Activated B cell treated with CpG ODN at 0.5 μM for 24 hours (primary cell): Measurements from ENCODE around the gene ACAN. TPM values are rescaled to one million over a fixed set of nuclear protein-coding genes. Genes with fewer than 3 reads are reported as not detected.

Source experiments
- ATAC-seq: fragments of 200-7000 bp; cut with Tn5 transposase; one replicate; pipeline ENCODE4 v1.10.0; 2021; ENCODE audit warnings: low read depth, mild to moderate bottlenecking, moderate library complexity
- CTCF ChIA-PET: fragments of 350-600 bp; sonication (Branson Sonifier 250); formaldehyde crosslinking; loops from one replicate; lab custom pipeline; 2021; ENCODE audit warnings: antibody characterized with exemption; lab: Charles Lee
- POLR2A ChIA-PET: fragments of 350-600 bp; sonication (Branson Sonifier 250); formaldehyde crosslinking; loops from one replicate; lab custom pipeline; 2021; ENCODE audit warnings: antibody characterized with exemption; lab: Charles Lee
- DNase-seq: peaks from one replicate; pipeline ENCODE4 v3.0.0; 2022
- H3K27ac Mint-ChIP-seq: one replicate; pipeline ENCODE4 v1.8.0; 2020; ENCODE audit warnings: mixed read lengths
- H3K27me3 Mint-ChIP-seq: one replicate; pipeline ENCODE4 v1.8.0; 2021; ENCODE audit warnings: mixed read lengths
- H3K36me3 Mint-ChIP-seq: one replicate; pipeline ENCODE4 v1.8.0; 2021; ENCODE audit warnings: low read depth, mixed read lengths
- H3K4me1 Mint-ChIP-seq: one replicate; pipeline ENCODE4 v1.8.0; 2021; ENCODE audit warnings: mixed read lengths
- H3K4me3 Mint-ChIP-seq: one replicate; pipeline ENCODE4 v1.8.0; 2020; ENCODE audit warnings: mild to moderate bottlenecking, mixed read lengths
- H3K9me3 Mint-ChIP-seq: one replicate; pipeline ENCODE4 v1.8.0; 2020; ENCODE audit warnings: mixed read lengths
- intact Hi-C: fragments of 100-400 bp; cut with micrococcal nuclease; formaldehyde crosslinking; loops from one replicate; pipeline ENCODE4 v1.15.1; 2024
- total RNA-seq: library from RNA; stranded (reverse); gene quantifications from 2 replicates; pipeline ENCODE4 v1.2.3, GENCODE V29; 2022
- TF ChIP-seq, protein P1 (sequence below): fragments of 200-600 bp; IDR thresholded peaks from one replicate; pipeline ENCODE4 v1.8.0; 2022; ENCODE audit warnings: antibody characterized with exemption, mild to moderate bottlenecking

The ACAN gene
- total RNA-seq, 1 donor from 2014 or later: not detected

DNA sequence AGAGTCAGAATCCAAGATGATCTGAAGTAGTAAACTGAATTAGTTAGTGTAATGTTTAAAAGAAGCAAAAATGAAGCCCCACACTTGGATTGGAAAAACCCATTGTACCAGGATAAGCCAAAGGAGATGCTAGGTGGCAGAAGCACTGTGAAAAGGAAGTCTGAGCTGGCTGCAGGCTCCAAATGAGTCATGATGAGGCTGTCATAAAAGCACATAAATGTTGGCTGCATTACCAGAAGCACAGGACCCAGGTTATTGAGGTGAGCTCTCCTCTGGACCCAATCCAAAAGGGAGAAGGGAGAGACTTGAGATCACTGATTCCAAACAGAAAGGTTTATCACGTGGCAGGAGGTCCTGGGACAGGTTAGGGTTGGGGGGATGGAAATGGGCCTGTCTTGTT, 3.2 kb upstream of the ACAN start:
- intact Hi-C loops: no loop called here
- DNase-seq (no peak), ATAC-seq (no peak)
- ChIA-PET CTCF (no interaction called here), POLR2A (no interaction called here)
- H3K4me3 Mint-ChIP-seq: no peak overlapping the region
- H3K36me3 Mint-ChIP-seq: no peaks in the 10 kb centered on the region
- H3K27ac Mint-ChIP-seq: no peak overlapping the region
- H3K27me3 Mint-ChIP-seq: peaks cover 51% of the 10 kb centered on the region
- peaks cover 7% of the 10 kb centered on the region for H3K4me1 Mint-ChIP-seq
- TF ChIP-seq, protein P1, sequence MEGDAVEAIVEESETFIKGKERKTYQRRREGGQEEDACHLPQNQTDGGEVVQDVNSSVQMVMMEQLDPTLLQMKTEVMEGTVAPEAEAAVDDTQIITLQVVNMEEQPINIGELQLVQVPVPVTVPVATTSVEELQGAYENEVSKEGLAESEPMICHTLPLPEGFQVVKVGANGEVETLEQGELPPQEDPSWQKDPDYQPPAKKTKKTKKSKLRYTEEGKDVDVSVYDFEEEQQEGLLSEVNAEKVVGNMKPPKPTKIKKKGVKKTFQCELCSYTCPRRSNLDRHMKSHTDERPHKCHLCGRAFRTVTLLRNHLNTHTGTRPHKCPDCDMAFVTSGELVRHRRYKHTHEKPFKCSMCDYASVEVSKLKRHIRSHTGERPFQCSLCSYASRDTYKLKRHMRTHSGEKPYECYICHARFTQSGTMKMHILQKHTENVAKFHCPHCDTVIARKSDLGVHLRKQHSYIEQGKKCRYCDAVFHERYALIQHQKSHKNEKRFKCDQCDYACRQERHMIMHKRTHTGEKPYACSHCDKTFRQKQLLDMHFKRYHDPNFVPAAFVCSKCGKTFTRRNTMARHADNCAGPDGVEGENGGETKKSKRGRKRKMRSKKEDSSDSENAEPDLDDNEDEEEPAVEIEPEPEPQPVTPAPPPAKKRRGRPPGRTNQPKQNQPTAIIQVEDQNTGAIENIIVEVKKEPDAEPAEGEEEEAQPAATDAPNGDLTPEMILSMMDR: no peak
- H3K9me3 Mint-ChIP-seq: no peaks in the 10 kb centered on the region

DNA sequence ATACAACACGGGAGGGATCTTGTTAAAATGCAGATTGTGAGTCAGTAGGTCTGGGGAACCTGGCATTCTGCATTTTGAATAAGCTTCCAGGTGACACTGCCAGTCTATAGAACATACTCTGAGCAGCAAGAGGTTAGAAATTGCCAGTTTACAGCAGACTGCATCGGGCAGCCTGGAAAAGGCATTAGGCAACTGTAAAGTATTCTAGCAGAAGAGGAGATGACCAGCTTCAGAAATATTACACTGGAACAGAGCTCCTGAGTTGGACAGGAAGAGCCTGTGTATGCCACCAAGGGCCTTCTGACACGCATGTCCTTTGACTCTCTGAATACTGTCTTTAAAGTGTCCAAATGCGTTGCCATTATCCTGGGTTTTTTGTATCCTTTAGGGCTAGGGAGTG, 2.5 kb upstream of the ACAN start:
- peaks cover 11% of the 10 kb centered on the region for H3K4me1 Mint-ChIP-seq
- CTCF ChIA-PET: no interaction called here
- no peaks in the 10 kb centered on the region for H3K36me3 Mint-ChIP-seq
- peaks cover 52% of the 10 kb centered on the region for H3K27me3 Mint-ChIP-seq
- no peak for DNase-seq
- no peak overlapping the region for H3K27ac Mint-ChIP-seq
- ATAC-seq: no peak
- intact Hi-C loops: no loop called here
- H3K4me3 Mint-ChIP-seq: no peak overlapping the region
- POLR2A ChIA-PET: no interaction called here
- TF ChIP-seq, protein P1: no peak
- H3K9me3 Mint-ChIP-seq: no peaks in the 10 kb centered on the region

DNA sequence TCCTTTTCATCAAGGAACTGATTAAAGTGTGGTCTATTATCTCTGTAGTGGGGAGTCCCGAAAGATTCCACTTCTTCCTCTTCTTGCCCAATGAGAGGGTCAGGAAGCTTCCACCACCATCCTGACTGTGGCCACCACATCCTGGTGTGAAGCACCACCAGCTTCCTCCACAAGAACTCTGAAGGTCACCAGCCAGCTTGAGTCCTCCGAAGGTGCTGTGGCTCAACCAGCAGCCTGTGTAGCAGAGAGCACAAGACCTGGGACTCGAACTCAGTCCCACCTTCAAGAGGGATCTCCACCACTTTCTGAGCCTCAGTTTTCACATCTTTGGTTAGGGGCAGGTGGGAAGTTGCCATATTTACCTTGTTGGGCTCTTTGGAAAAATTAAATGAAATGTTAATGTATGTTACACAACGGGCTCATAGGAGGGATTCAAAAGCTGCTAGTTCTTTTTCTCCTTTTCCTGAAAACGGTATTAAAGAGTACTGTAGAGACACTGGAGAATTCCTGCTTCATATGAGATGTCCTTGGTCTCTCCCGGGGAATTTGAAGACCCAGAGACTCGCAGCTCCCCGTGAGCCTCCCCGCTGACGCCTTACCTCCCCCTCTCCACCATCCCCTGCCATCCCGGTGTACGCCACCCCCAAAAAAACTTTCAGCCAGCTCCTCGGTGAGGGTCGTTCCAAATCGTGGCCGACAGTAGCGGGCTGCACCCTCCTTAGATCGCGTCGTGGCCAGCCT, 816 bp upstream of the ACAN start:
- ChIA-PET POLR2A (no interaction called here), CTCF (no interaction called here)
- Mint-ChIP-seq H3K4me3 (peak overlapping the region; percentile 68), H3K27ac (no peak overlapping the region), H3K36me3 (no peaks in the 10 kb centered on the region), H3K9me3 (no peaks in the 10 kb centered on the region), H3K4me1 (peaks cover 11% of the 10 kb centered on the region), H3K27me3 (peaks cover 54% of the 10 kb centered on the region)
- ATAC-seq: no peak
- TF ChIP-seq, protein P1: no peak
- DNase-seq: no peak
- intact Hi-C loops: no loop called here

DNA sequence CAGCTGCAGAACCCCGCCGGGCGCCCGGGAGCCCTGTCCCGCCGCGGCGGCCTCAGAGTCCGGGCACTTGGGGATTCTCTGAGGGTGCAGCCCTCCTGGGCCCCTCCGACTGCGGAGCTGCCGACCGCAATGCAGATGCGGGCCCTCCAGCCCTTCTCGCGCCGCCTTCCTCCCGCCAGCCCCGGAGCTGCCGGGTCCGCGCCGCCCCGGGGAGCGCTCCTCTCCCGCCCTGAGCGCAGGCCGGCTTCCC, 320 bp upstream of the ACAN start:
- DNase-seq: no peak
- no peaks in the 10 kb centered on the region for H3K36me3 Mint-ChIP-seq
- no peak overlapping the region for H3K27ac Mint-ChIP-seq
- ChIA-PET CTCF (no interaction called here), POLR2A (no interaction called here)
- no peak for ATAC-seq
- H3K9me3 Mint-ChIP-seq: no peaks in the 10 kb centered on the region
- H3K27me3 Mint-ChIP-seq: peaks cover 59% of the 10 kb centered on the region
- TF ChIP-seq, protein P1: no peak
- no peak overlapping the region for H3K4me3 Mint-ChIP-seq
- H3K4me1 Mint-ChIP-seq: peaks cover 11% of the 10 kb centered on the region
- intact Hi-C loops: no loop called here

DNA sequence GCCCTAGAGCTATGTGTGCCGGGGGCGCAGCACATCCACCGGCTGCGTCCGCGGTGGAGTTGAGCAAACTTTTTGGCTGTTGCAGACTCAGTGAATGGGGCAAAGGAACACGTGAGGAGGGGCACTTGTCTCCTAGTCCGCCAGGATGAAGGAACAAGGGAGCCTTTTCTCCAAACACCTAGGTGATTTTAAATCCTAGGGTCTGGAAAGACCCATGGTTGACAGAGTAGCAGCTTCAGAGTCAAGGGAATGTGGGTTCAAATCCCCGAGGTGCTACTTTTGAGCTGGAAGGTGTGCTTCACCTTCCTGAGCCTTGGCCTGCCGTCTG, 648 bp downstream of the ACAN start:
- H3K4me3 Mint-ChIP-seq: no peak overlapping the region
- POLR2A ChIA-PET: no interaction called here
- H3K4me1 Mint-ChIP-seq: peaks cover 11% of the 10 kb centered on the region
- intact Hi-C loops: no loop called here
- TF ChIP-seq, protein P1: no peak
- DNase-seq (no peak), ATAC-seq (no peak)
- CTCF ChIA-PET: interaction anchor here (3.1 kb wide), 1 partner anchor 179 kb away, joined by 13 read pairs; no protein-coding TSS in a partner anchor
- H3K27me3 Mint-ChIP-seq: peaks cover 58% of the 10 kb centered on the region
- H3K9me3 Mint-ChIP-seq: no peaks in the 10 kb centered on the region
- H3K36me3 Mint-ChIP-seq: no peaks in the 10 kb centered on the region
- no peak overlapping the region for H3K27ac Mint-ChIP-seq
